ENCODE results near the gene LRRK2.
A peak's percentile ranks its signal among the peaks of the same experiment; 100 is the strongest.
"Not testable (repeated sequence)": the region's sequence is repeated elsewhere in the genome, so short reads cannot be mapped to it uniquely, and the experiment has no call there.

Gene LRRK2

GRCh38 chr12:40224439-40225291, at the start of gene LRRK2:
TSS of gene LRRK2 (plus strand) at chr12:40224997. CDS start at chr12:40225132, 135 bp downstream.
- DNase-seq (ENCODE audit: low read depth in 3 of 3) = peak in 1 of 3 experiments; percentile 2

DNA sequence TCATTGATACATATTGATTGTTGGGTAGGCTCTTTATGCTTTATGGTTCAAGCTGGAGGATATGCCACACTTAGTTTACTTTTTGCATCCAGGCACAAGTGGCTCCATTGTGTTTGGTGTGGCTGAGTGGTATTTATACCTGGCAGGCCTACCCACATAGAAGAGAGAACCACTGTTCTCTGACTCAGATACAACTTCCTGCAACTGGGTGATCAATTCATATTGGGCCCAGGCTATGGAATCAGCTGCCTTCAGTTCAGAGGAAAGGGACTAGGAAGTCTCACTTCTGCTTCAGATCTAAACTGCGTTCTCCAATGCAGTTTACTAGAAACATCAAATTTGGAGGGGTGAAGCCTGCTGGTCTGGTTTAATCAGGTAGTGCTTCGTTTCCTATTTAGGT, 49.8 kb upstream of the LRRK2 start:
- DNase-seq (ENCODE audit: low read depth in 3 of 3) = no peak

GRCh38 chr12:40175489-40175888, 49.3 kb upstream of the LRRK2 start:
- DNase-seq (ENCODE audit: low read depth in 3 of 3) = no peak

DNA sequence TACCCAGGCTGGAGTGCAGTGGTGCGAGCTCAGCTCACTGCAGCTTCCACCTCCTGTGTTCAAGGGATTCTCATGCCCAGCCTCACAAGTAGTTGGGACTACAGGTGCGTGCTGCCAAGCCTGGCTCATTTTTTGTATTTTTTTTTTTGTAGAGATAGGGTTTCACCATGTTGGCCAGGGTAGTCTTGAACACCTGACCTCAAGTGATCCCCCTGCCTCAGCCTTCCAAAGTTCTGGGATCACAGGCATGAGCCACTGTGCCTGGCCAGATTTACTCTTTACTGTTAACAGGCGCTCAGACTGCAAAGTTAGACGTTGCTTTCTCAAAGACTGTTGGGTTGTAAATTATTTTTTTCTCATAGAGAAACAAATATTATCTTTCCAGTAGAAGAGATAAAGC, 46.1 kb upstream of the LRRK2 start:
- DNase-seq (ENCODE audit: low read depth in 3 of 3) = no peak

DNA sequence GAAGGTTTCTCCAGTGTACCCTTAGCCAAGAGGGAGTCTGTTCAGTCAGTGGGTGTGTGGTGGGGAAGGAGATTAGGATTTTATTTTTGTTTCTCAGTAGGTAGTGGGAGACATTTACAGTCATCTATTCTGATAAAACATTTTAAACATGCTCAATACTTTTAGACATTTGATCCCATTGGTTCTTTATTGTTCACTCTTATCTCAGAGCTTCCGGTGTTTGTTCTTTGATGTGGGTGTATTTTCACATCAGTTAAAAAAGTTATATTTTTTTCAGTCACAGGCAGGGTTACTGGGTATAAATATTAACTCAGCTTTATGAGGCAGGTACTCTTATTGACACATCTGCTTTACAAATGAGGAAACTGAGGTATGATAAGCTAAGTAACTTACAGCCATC, 43.3 kb upstream of the LRRK2 start:
- no peak for DNase-seq (ENCODE audit: low read depth in 3 of 3)

DNA sequence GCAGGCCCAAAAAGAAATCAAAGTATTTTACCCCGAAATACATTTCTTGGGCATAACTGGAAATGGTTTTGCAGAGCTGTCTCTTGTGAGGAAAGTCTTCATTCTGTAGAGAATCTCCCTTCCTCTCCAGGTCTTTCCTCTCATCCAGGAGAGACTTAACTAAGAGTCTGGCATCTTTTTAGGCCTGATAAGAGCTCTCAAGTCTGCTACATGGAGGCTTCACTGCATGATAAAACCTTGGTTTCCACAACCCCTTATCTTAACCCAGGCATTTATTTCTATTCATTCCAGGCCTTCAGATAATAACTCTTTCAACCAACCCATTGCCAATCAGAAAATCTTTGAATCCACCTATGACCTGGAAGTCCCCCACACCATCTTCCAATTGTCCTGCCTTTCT, 41.1 kb upstream of the LRRK2 start:
- DNase-seq (ENCODE audit: low read depth in 3 of 3) = no peak

- DNase-seq (ENCODE audit: low read depth in 3 of 3) = no peak
Observed at GRCh38 chr12:40184493-40185302, 40.1 kb upstream of the LRRK2 start.

- DNase-seq (ENCODE audit: low read depth in 3 of 3) = no peak
Observed at GRCh38 chr12:40185303-40185693, 39.5 kb upstream of the LRRK2 start.

DNA sequence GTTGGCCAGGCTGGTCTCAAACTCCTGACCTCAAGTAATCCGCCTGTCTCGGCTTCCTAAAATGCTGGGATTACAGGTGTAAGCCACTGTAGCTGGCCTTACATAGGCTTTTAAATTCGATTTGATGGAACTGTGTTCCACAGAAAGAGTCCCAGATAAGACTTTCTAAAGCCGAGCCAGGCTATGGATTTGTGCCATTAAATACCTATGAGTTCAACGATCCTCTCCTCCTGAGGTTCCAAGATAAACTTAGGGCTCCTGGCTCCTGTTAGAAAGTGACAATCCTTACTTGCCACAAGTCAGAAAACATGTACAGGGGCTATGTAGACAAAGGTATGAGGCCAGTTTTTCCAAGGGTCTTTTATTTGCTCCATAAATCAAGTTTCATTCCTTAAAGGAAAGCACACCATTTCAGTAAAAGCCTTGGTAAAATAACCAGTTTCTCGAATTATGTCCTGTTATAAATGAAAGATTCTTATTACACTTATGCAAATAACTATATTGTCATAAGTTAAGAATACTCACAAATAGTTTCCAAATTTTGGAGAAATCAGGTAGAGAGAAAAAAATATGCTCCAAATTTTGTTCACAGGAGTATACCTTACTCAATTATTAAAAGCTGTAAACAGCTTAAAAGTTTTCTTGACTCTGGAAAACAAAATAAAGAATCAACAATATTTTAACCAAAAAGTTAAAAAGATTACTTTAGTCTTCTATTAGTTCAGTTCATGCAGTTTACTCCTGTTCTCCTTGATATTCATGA, 36.1 kb upstream of the LRRK2 start:
- no peak for DNase-seq (ENCODE audit: low read depth in 3 of 3)

DNA sequence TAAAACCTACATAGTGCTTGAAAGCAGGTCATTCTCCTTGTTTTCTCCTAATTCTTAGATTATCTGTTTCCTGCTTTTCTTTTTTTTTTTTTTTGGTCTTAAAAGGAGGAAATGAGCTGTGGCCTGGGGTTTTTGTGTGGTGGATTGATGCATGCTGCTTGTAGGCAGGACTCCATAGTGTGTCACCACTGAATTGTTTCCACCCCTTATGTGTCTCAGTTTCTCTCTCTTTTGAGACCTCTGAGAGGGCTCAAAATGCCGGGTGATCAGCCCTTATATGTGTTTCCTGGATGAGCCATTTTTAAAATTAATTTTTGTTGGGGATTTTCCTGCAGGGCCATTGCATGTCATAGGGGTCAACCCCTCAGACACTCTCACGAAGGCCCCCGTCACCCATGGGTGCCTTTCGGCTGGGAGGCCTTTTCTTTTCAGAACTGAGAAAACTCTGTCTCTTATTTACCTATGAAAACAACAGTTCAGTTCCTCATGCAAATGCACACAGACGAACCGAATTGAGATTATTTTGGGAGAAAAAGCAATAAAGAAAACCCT, 32.0 kb upstream of the LRRK2 start:
- no peak for DNase-seq (ENCODE audit: low read depth in 3 of 3)

DNA sequence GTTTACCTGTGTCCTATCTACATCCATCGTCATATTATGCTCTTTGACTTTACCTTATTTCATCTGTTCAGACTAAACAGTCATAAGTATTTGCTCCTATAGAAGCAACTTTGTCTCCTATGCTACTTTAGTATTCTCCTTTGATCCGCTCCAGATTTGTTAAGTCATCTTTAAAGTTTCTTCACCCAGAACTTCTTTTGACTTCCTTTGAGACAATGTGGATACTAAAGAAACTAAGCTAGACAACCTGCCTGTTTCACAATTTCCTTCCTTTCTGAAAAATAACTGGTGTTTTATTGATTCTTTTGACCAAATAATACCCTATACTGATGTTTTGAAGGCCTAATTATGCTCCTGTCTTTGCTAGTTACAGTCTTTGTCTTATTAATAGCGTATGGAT, 30.0 kb upstream of the LRRK2 start:
- no peak for DNase-seq (ENCODE audit: low read depth in 3 of 3)

GRCh38 chr12:40197590-40197989, 27.2 kb upstream of the LRRK2 start:
- DNase-seq (ENCODE audit: low read depth in 3 of 3) = no peak

- no peak for DNase-seq (ENCODE audit: low read depth in 3 of 3)
Observed at GRCh38 chr12:40198601-40199000, 26.2 kb upstream of the LRRK2 start.

DNA sequence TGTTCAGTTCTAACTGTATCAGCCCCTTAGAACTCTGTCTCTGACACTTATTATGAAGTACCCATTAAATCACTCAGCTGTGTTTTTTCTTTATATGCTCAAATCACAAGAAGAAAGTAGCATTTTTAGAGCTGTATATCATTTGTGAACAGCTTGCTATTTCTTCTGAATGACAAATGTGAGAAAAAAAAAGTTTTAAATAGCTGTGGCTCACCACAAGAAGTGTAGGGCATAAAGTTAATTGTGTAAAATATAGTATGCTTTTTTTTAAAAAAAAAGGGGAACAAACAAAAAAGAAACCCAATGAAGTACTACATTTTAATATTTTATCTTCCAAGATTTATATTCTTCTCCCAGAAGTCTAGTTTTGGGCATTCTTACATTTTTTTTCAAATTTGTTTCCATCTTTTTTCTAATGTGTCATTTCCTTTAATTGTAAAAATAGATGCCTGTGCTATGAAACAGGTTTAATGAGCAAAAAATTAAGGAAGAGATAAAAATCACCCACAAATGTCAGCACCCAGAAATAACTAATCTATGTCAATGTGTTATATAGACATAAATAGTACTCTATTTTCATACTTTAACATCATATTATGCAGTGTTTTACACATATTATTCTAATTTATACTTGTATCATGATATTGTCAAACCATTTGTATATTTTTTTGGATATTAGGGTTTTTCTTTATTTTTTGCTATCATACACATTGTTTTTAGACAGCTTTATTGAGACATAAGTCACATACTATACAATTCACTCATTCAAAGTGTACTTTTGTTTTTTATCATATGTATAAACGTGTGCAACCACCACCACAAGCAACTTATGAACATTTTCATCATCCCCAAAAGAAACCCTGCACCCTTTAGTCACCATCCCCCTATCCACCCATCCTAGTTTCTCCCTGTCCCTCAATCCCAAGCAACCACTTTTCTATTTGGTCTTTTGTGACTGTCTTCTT, 22.4 kb upstream of the LRRK2 start:
- DNase-seq (ENCODE audit: low read depth in 3 of 3) = no peak

GRCh38 chr12:40203060-40203430, 21.8 kb upstream of the LRRK2 start:
- no peak for DNase-seq (ENCODE audit: low read depth in 3 of 3)

DNA sequence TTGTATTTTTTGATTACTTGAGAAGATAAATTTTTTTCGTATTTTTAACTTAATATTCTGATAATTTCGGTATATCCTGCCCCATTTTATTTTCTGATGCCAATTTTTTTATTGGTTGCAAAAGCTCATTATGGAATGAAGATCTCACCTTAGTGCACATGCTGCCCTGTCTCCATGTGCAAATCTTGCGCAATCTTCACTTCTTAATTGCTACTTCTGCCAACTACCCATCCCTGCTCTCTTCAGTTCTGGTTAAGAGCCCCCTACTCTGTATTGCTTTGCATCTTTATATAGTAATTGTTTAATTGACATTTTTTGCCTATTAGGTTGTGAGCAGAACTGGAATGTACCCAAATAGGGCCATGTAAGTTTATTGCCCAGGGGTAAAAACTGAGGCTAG, 20.5 kb upstream of the LRRK2 start:
- no peak for DNase-seq (ENCODE audit: low read depth in 3 of 3)

- no peak for DNase-seq (ENCODE audit: low read depth in 3 of 3)
Observed at GRCh38 chr12:40207551-40207950, 17.2 kb upstream of the LRRK2 start.

DNA sequence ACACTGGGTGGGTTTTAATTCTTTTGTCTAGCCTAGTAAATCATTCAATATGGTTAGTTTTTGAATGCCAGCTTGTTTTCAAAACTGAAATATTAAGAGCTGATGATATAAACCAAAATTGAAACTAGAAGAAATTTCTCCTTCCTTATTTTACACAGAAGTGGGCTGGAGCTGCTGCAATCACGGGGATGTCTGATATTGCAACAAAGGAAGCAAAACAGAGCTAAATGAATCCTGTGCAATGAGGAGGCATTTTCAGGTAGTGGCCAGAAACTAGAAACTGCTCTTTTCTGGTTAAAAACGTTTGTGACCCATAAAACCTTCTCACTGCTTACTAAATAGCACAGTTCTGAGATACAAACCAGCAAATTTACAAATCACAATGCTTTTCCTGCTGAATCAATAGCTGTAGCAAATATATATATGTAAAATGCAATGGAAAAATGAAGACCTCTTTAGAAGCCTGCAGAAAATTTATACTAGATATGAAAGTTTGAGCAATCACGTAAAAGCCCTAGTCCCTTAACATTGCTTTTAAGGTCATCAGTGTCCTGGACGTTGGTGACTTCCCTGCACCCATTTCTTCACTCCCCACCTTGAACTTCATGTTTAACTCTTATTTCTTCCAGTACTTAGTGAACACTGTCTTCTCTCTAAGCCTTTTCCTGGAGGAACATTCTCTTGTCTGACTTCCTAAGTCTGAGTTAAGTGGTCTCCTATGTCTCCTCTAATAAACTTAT, 15.9 kb upstream of the LRRK2 start:
- no peak for DNase-seq (ENCODE audit: low read depth in 3 of 3)

- no peak for DNase-seq (ENCODE audit: low read depth in 3 of 3)
Observed at GRCh38 chr12:40209886-40210285, 14.9 kb upstream of the LRRK2 start.

GRCh38 chr12:40211186-40211585, 13.6 kb upstream of the LRRK2 start:
- DNase-seq (ENCODE audit: low read depth in 3 of 3) = not testable (repeated sequence)

Measured in stimulated activated CD4-positive, alpha-beta T cell treated with anti-CD3 and anti-CD28 coated beads, TNF-alpha, amount 100 ng/mL, for 4 hours (primary cell).